PC-3 (cell line): Measurements from ENCODE around the gene ANP32A. TPM values are rescaled to one million over a fixed set of nuclear protein-coding genes. Genes with fewer than 3 reads are reported as not detected.

ENCODE experiments used
- ATAC-seq: fragments of 200-7000 bp; cut with Tn5 transposase; 2 replicates; pipeline ENCODE4 v1.9.1; 2020; ENCODE audit warnings: mild to moderate bottlenecking, moderate library complexity
- BruUV-seq: library from RNA; stranded (reverse); fragments of 400-500 nt; replicated peaks from 2 replicates; lab custom pipeline; 2021; lab: Mats Ljungman, UMichigan
- CTCF ChIA-PET: fragments of 300-600 bp; sonication (Branson Sonifier 250); formaldehyde crosslinking; loops from one replicate; lab custom pipeline; 2022; ENCODE audit warnings: antibody characterized with exemption; lab: Charles Lee
- POLR2A ChIA-PET: fragments of 300-600 bp; sonication (Branson Sonifier 250); formaldehyde crosslinking; loops from one replicate; lab custom pipeline; 2022; ENCODE audit warnings: antibody characterized with exemption; ENCODE audit not compliant: unreplicated experiment; lab: Charles Lee
- DNase-seq: peaks from one replicate; pipeline ENCODE4 v3.0.0-alpha.2; 2015
- H2AFZ ChIP-seq: fragments of 300-600 bp; sonication (generic); 2 replicates; pipeline ENCODE4 v1.6.0; 2016; ENCODE audit warnings: antibody characterized with exemption, low read length
- H3F3A ChIP-seq: fragments of 300-600 bp; sonication (generic); one replicate; pipeline ENCODE4 v1.6.0; 2017; ENCODE audit warnings: antibody characterized with exemption, low read length, control low read depth, mild to moderate bottlenecking; ENCODE audit not compliant: unreplicated experiment
- H3K27ac ChIP-seq: fragments of 300-600 bp; sonication (generic); 2 replicates; pipeline ENCODE4 v1.5.1; 2016; ENCODE audit warnings: mild to moderate bottlenecking, low read length
- H3K27me3 ChIP-seq: fragments of 300-600 bp; sonication (generic); 2 replicates; pipeline ENCODE4 v1.6.1; 2016; ENCODE audit warnings: low read length, mixed read lengths
- H3K36me3 ChIP-seq: fragments of 300-600 bp; sonication (generic); 2 replicates; pipeline ENCODE4 v1.6.1; 2016; ENCODE audit warnings: low read depth, mixed run types, low read length, mixed read lengths
- H3K4me1 ChIP-seq: fragments of 300-600 bp; sonication (generic); 2 replicates; pipeline ENCODE4 v1.5.1; 2016; ENCODE audit warnings: low read length; ENCODE audit not compliant: insufficient read depth
- H3K4me2 ChIP-seq: fragments of 300-600 bp; sonication (generic); 2 replicates; pipeline ENCODE4 v1.6.0; 2016; ENCODE audit warnings: low read length
- H3K4me3 ChIP-seq: fragments of 300-600 bp; sonication (generic); 2 replicates; pipeline ENCODE4 v1.5.1; 2016; ENCODE audit warnings: mild to moderate bottlenecking, low read length, mixed read lengths
- H3K79me2 ChIP-seq: fragments of 300-600 bp; sonication (generic); 2 replicates; pipeline ENCODE4 v1.6.1; 2017; ENCODE audit warnings: low read length, mixed read lengths
- H3K9ac ChIP-seq: fragments of 300-600 bp; sonication (generic); 2 replicates; pipeline ENCODE4 v1.6.0; 2016; ENCODE audit warnings: mild to moderate bottlenecking, low read length
- H3K9me2 ChIP-seq: fragments of 300-600 bp; sonication (generic); replicated peaks from 2 replicates; pipeline ENCODE4 v1.6.1; 2016; ENCODE audit warnings: mixed run types, low read length, mixed read lengths
- H3K9me3 ChIP-seq: fragments of 300-600 bp; sonication (generic); 2 replicates; pipeline ENCODE4 v1.6.1; 2016; ENCODE audit warnings: low read length, mixed read lengths
- H4K20me1 ChIP-seq: fragments of 300-600 bp; sonication (generic); 2 replicates; pipeline ENCODE4 v1.6.1; 2016; ENCODE audit warnings: low read length, mixed read lengths
- EZH2 ChIP-seq: fragments of 300-600 bp; sonication (generic); IDR thresholded peaks from one replicate; pipeline ENCODE4 v1.6.1; 2017; ENCODE audit warnings: antibody characterized with exemption, mild to moderate bottlenecking, low read length; ENCODE audit not compliant: unreplicated experiment
- EZH2phosphoT487 ChIP-seq: fragments of 300-600 bp; sonication (generic); IDR thresholded peaks from 2 replicates; pipeline ENCODE4 v1.6.1; 2018; ENCODE audit warnings: mild to moderate bottlenecking, antibody characterized with exemption, low read length, borderline replicate concordance
- intact Hi-C: fragments of 100-400 bp; cut with micrococcal nuclease; formaldehyde crosslinking; loops from 2 replicates; pipeline ENCODE4 v1.9.0; 2023
- total RNA-seq: library from RNA; depleted of rRNA; stranded (reverse); fragments of >200 nt; gene quantifications from 2 replicates; pipeline ENCODE4 v1.2.3, GENCODE V29; 2014
- TF ChIP-seq, protein P1 (sequence below): fragments of 300-600 bp; sonication (generic); conservative IDR thresholded peaks from 2 replicates; pipeline ENCODE4 v1.5.1; 2017; ENCODE audit warnings: antibody characterized with exemption, low read depth, mild to moderate bottlenecking, low read length

The ANP32A gene
- total RNA-seq, 1 experiment from 2014 or later = 106 TPM

DNA sequence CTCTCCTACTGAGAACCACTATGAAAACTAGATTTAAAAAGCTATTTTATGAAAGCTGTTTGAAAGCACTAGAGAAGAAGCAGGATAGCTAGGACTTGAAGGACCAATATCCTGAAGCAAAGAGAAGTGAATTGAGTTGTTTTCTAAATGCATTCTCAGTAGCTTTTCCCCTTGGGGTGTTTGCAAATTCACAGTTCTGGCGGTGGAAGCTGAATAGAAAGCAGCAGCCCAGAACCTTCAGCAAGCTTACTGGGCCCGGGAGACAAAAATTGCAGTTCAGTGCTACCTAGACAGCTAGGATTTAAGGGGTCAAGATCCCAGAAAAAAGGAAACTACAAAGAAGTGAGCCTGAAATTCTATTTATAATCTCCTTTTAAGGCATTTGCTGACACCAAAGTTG is 31.3 kb upstream of the ANP32A start:
- intact Hi-C loops = no loop called here
- ATAC-seq (no peak), DNase-seq (no peak)
- H3K27me3 ChIP-seq = peaks cover 48% of the 10 kb centered on the region
- H3K36me3 ChIP-seq = no peaks in the 10 kb centered on the region
- BruUV-seq = no TSS peak
- POLR2A ChIA-PET = no interaction called here
- no peak overlapping the region for H3K27ac ChIP-seq
- no peaks in the 10 kb centered on the region for H3K79me2 ChIP-seq
- no peaks in the 10 kb centered on the region for H3F3A ChIP-seq
- TF ChIP-seq EZH2 (no peak), EZH2phosphoT487 (no peak)
- TF ChIP-seq, protein P1, sequence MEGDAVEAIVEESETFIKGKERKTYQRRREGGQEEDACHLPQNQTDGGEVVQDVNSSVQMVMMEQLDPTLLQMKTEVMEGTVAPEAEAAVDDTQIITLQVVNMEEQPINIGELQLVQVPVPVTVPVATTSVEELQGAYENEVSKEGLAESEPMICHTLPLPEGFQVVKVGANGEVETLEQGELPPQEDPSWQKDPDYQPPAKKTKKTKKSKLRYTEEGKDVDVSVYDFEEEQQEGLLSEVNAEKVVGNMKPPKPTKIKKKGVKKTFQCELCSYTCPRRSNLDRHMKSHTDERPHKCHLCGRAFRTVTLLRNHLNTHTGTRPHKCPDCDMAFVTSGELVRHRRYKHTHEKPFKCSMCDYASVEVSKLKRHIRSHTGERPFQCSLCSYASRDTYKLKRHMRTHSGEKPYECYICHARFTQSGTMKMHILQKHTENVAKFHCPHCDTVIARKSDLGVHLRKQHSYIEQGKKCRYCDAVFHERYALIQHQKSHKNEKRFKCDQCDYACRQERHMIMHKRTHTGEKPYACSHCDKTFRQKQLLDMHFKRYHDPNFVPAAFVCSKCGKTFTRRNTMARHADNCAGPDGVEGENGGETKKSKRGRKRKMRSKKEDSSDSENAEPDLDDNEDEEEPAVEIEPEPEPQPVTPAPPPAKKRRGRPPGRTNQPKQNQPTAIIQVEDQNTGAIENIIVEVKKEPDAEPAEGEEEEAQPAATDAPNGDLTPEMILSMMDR = no peak
- CTCF ChIA-PET = no interaction called here
- no peaks in the 10 kb centered on the region for H4K20me1 ChIP-seq
- no peak overlapping the region for H3K9ac ChIP-seq
- no peak overlapping the region for H3K4me3 ChIP-seq
- no peak overlapping the region for H3K4me2 ChIP-seq
- no peak overlapping the region for H2AFZ ChIP-seq
- H3K9me3 ChIP-seq = no peaks in the 10 kb centered on the region
- no peaks in the 10 kb centered on the region for H3K4me1 ChIP-seq
- H3K9me2 ChIP-seq = no peaks in the 10 kb centered on the region

DNA sequence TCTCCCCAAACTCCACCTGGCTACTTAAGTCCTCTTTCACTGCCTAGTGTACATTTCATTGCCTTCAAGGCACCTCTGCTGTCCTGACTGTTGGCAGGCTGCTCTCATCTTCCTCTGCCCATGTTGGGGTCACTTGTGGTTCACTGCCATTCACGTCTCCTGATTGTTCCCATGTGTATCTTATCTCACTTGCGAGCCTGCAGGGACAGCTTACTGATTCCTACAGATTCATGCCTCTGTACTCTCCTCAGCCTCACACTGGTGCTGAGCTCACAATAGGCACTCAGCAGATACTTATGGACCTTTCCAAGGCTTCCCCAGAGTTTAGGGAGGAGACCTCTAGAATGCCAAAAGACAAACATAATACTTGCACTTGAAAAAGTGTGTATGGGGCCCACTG is 28.8 kb upstream of the ANP32A start:
- H4K20me1 ChIP-seq = 0 out of 2 replicates have a peak, but pooled peaks cover 1% of the 10 kb centered on the region
- no peak for ATAC-seq
- no peaks in the 10 kb centered on the region for H3F3A ChIP-seq
- H3K79me2 ChIP-seq = no peaks in the 10 kb centered on the region
- BruUV-seq = no TSS peak
- peaks cover 62% of the 10 kb centered on the region for H3K27me3 ChIP-seq
- no peak for DNase-seq
- H2AFZ ChIP-seq = no peak overlapping the region
- TF ChIP-seq EZH2 = no peak
- TF ChIP-seq EZH2phosphoT487 = no peak
- TF ChIP-seq, protein P1 = no peak
- intact Hi-C loops = no loop called here
- no peaks in the 10 kb centered on the region for H3K9me3 ChIP-seq
- H3K4me1 ChIP-seq = no peaks in the 10 kb centered on the region
- POLR2A ChIA-PET = no interaction called here
- no peak overlapping the region for H3K4me2 ChIP-seq
- H3K27ac ChIP-seq = no peak overlapping the region
- H3K4me3 ChIP-seq = no peak overlapping the region
- H3K9ac ChIP-seq = no peak overlapping the region
- CTCF ChIA-PET = no interaction called here
- H3K9me2 ChIP-seq = no peaks in the 10 kb centered on the region
- no peaks in the 10 kb centered on the region for H3K36me3 ChIP-seq

DNA sequence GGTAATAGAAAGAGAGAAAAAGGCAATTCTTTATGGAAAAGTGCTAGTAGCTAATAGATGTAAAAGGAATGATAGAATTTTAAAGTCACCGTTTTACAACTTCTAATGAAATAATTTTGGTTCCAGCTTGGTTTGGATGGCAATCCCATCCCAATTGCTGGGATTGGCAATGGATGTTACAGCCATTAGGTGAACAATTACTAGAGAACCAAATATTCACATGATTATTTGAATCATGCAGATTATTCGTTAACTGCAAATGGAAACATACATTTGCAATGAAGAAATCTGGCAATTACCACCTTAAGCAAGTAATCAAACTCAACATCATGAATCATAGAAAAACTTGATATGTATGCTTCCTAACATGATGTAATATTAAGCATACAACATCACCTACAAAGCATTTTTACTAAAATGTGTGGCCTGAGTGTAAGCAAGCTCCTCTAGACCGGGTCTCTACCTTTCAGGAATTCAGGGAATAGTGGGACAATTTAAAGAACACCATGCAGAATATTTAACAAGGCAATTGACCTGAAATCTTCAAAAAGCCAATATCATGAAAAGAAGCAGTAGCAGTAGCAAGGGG is 26.2 kb upstream of the ANP32A start:
- H3K4me2 ChIP-seq = no peak overlapping the region
- no peaks in the 10 kb centered on the region for H3K4me1 ChIP-seq
- H3K36me3 ChIP-seq = no peaks in the 10 kb centered on the region
- ChIA-PET CTCF (no interaction called here), POLR2A (no interaction called here)
- H3K4me3 ChIP-seq = no peak overlapping the region
- H3K9me3 ChIP-seq = no peaks in the 10 kb centered on the region
- intact Hi-C loops = no loop called here
- H4K20me1 ChIP-seq = 0 out of 2 replicates have a peak, but pooled peaks cover 6% of the 10 kb centered on the region
- H3K9me2 ChIP-seq = no peaks in the 10 kb centered on the region
- no peaks in the 10 kb centered on the region for H3K79me2 ChIP-seq
- H2AFZ ChIP-seq = no peak overlapping the region
- H3K9ac ChIP-seq = no peak overlapping the region
- DNase-seq = no peak
- H3K27ac ChIP-seq = no peak overlapping the region
- H3K27me3 ChIP-seq = peaks cover 73% of the 10 kb centered on the region
- no peak for ATAC-seq
- TF ChIP-seq EZH2phosphoT487 (no peak), EZH2 (no peak)
- TF ChIP-seq, protein P1 = no peak
- no peaks in the 10 kb centered on the region for H3F3A ChIP-seq
- no TSS peak for BruUV-seq
